ENCODE data around the gene RPS14. TPM values are rescaled to one million over a fixed set of nuclear protein-coding genes. Genes with fewer than 3 reads are reported as not detected.
A peak's percentile ranks its signal among the peaks of the same experiment; 100 is the strongest.

The RPS14 gene
- total and polyA plus RNA-seq, 8 donors = 1,164 to 2,138 (median 1,539) TPM

DNA sequence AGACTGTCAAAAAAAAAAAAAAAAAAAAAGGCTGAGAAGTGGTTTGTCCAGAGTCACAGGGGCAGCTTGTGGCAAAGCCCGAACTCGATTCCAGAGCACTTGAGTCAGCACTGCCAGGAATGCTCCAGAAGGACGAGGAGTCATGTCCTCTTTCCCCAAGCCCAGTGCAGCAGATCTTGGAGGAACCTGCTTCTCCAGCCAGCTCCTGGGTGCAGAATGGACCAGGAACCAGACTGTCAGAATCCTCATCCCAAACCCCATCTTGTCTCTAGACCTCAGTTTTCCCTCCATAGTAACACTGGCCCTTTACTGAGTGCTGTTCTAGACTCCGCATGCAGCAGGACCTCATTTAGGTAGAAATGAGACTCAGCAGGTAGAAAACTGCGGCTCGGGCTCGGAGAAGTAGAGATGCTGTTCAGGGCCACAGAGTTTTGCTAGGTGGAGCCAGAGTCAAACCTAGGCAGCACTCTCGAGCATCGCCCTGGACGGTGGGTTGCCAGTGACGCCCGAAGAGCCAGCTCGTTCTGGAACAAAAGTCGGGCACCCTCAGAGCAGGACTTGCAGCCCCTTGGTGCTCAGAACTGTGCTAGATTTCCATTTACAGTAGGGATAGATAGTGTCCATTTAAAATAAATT is 52.3 kb downstream of the RPS14 start:
- FAIRE-seq (no peak), ATAC-seq (no peak), DNase-seq (no peak)
- Histone ChIP-seq H3K27ac (no peak overlapping the region), H3K36me3 (peaks cover 3 to 46% (median 22%) of the 10 kb centered on the region in 3 donors), H3K4me3 (no peak overlapping the region), H3K9me3 (no peaks in the 10 kb centered on the region), H3K27me3 (no peaks in the 10 kb centered on the region), H3K4me1 (no peaks in the 10 kb centered on the region)
- TF ChIP-seq, protein P1, sequence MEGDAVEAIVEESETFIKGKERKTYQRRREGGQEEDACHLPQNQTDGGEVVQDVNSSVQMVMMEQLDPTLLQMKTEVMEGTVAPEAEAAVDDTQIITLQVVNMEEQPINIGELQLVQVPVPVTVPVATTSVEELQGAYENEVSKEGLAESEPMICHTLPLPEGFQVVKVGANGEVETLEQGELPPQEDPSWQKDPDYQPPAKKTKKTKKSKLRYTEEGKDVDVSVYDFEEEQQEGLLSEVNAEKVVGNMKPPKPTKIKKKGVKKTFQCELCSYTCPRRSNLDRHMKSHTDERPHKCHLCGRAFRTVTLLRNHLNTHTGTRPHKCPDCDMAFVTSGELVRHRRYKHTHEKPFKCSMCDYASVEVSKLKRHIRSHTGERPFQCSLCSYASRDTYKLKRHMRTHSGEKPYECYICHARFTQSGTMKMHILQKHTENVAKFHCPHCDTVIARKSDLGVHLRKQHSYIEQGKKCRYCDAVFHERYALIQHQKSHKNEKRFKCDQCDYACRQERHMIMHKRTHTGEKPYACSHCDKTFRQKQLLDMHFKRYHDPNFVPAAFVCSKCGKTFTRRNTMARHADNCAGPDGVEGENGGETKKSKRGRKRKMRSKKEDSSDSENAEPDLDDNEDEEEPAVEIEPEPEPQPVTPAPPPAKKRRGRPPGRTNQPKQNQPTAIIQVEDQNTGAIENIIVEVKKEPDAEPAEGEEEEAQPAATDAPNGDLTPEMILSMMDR (IDR thresholded peaks at IDR 0.05) = no peak
- WGBS, 2 donors = 91 to 93% methylated on average over 14 of the region's 14 CpGs
- intact Hi-C loops (cut with DNase I) = no loop called here

DNA sequence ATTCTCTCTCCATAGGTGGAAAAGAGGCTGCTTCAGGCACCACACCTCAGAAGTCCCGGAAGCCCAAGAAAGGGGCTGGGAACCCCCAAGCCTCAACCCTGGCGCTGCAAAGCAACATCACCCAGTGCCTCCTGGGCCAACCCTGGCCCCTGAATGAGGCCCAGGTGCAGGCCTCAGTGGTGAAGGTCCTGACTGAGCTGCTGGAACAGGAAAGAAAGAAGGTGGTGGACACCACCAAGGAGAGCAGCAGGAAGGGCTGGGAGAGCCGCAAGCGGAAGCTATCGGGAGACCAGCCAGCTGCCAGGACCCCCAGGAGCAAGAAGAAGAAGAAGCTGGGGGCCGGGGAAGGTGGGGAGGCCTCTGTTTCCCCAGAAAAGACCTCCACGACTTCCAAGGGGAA is 53.3 kb downstream of the RPS14 start:
- WGBS, 2 donors = 87 to 92% methylated on average over 7 of the region's 7 CpGs
- DNase-seq (no peak), ATAC-seq (no peak), FAIRE-seq (no peak)
- Histone ChIP-seq H3K27me3 (no peaks in the 10 kb centered on the region), H3K9me3 (no peaks in the 10 kb centered on the region), H3K36me3 (peaks cover 3 to 56% (median 32%) of the 10 kb centered on the region in 3 donors), H3K4me3 (no peak overlapping the region), H3K27ac (no peak overlapping the region), H3K4me1 (no peaks in the 10 kb centered on the region)
- TF ChIP-seq, protein P1 (IDR thresholded peaks at IDR 0.05) = no peak
- intact Hi-C loops (cut with DNase I) = no loop called here

DNA sequence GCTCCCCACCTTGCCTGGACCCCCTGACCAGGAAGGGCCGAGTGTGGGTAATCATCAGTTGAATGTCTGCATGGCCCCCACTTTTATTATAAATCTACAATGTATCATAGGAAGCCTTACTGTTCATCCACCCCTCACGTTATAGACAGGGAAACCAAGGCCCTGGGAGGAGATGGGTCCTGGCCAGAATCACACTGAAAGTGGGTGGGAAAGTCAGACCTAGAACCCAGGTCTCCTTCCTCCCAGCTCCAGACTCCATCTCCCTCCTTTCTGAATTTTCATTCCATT is 53.9 kb downstream of the RPS14 start:
- no peaks in the 10 kb centered on the region for H3K27me3 ChIP-seq
- DNase-seq (no peak), FAIRE-seq (no peak), ATAC-seq (no peak)
- H3K4me1 ChIP-seq = no peaks in the 10 kb centered on the region
- no peak overlapping the region for H3K27ac ChIP-seq
- H3K4me3 ChIP-seq = no peak overlapping the region
- TF ChIP-seq, protein P1 (IDR thresholded peaks at IDR 0.05) = no peak
- H3K9me3 ChIP-seq = no peaks in the 10 kb centered on the region
- intact Hi-C loops (cut with DNase I) = no loop called here
- peaks cover 3 to 62% (median 32%) of the 10 kb centered on the region in 3 donors for H3K36me3 ChIP-seq
- WGBS, 2 donors = 83 to 92% methylated on average over 2 of the region's 2 CpGs

DNA sequence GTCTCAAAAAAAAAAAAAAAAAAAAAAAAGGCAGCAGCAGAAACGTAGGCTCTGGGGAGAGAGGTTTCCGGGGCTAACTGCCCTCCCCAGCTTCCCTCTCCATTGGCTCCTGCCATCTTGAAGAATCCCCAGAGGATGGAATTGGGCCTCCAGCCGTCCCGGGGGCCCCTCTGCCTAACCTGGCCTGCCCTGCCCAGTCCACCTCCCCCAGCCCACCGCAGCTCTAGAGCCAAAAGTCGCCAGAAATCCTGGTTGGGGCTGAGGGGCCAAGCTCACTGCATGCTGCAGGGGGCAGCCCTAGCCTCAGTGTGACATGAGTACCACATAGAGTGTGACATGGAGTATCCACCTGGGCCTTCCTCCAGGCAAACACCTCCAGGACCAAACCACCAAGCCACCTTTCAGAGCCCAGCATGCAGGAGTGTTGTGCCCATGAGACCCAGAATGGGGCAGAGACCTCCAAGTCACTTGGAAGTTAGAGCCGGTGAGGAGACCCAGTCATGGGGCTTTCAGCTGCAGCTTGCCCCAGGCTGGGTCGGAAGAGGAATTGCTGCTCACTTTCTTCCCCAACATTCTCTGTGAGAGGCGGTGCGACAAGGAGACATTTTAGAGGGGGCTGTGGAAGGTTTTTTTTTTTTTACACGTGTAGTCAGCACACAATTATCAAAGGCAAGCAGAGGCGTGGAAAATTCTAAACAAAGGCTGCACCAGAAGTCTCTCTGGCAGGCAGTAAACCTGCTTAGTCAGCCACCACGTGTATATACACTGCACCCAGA is 54.4 kb downstream of the RPS14 start:
- Histone ChIP-seq H3K4me1 (no peaks in the 10 kb centered on the region), H3K9me3 (no peaks in the 10 kb centered on the region), H3K27ac (no peak overlapping the region), H3K4me3 (no peak overlapping the region), H3K27me3 (no peaks in the 10 kb centered on the region), H3K36me3 (peaks cover 3 to 66% (median 32%) of the 10 kb centered on the region in 3 donors)
- ATAC-seq (no peak), FAIRE-seq (no peak), DNase-seq (no peak)
- TF ChIP-seq, protein P1 (IDR thresholded peaks at IDR 0.05) = no peak
- 87 to 90% methylated on average over 13 of the region's 13 CpGs for WGBS, 2 donors
- intact Hi-C loops (cut with DNase I) = no loop called here

DNA sequence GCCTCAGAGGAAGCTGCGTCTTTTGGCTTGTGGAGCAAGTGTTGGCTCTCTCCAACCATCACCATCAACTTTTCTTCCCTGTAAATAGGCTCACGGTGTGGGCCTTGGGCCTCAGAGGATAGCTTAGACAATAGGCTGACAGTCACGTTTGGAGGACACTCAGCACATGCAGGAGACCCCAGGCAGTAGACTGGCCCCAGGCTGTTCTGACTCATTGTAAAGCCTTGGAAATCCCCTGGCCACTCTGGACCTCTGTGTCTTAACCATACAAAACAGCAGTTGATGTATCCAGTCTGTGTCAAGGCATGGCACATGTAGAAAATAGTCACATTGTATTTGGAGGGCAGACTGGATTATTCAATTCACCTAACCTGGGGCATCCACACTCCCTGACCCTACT is 55.4 kb downstream of the RPS14 start:
- WGBS, 2 donors = 79 to 83% methylated on average over 3 of the region's 3 CpGs
- Histone ChIP-seq H3K27me3 (no peaks in the 10 kb centered on the region), H3K9me3 (no peaks in the 10 kb centered on the region), H3K36me3 (peaks cover 3 to 74% (median 34%) of the 10 kb centered on the region in 3 donors), H3K27ac (no peak overlapping the region), H3K4me3 (no peak overlapping the region), H3K4me1 (no peaks in the 10 kb centered on the region)
- peak in 1 of 4 donors; percentile 49 for ATAC-seq
- DNase-seq = no peak
- intact Hi-C loops (cut with DNase I) = no loop called here
- FAIRE-seq = no peak
- TF ChIP-seq, protein P1 (IDR thresholded peaks at IDR 0.05) = no peak

Data from pancreas (tissue), 10 donors.